H1 (cell line): Measurements from ENCODE around the gene YPEL5.

Source experiments
- ATF2 ChIP-seq: IDR thresholded peaks from 2 replicates; pipeline ENCODE4 v1.6.1; 2012; ENCODE audit warnings: low read length, inconsistent platforms
- BRCA1 ChIP-seq: IDR thresholded peaks from 2 replicates; pipeline ENCODE4 v1.6.1; 2012; ENCODE audit warnings: low read depth, low read length, improper control_type of control experiment
- CTCF ChIP-seq, 3 experiments: IDR thresholded peaks; 1 replicate in 2 of 3; 2 replicates in 1 of 3; pipeline versions ENCODE4 v1.5.1 to v1.6.1; 2011; ENCODE audit warnings: low read length in 3 of 3, mild to moderate bottlenecking in 3 of 3, inconsistent platforms in 2 of 3, low read depth in 1 of 3, moderate library complexity in 1 of 3; ENCODE audit not compliant: insufficient read depth in 1 of 3; ENCODE audit errors: control extremely low read depth in 1 of 3
- JUND ChIP-seq: IDR thresholded peaks from 2 replicates; pipeline ENCODE4 v1.6.1; 2011; ENCODE audit warnings: mild to moderate bottlenecking, improper control_type of control experiment, low read length
- POLR2A ChIP-seq, 2 experiments: IDR thresholded peaks; 1 replicate in 1 of 2; 2 replicates in 1 of 2; pipeline ENCODE4 v1.6.1; 2011; ENCODE audit warnings: low read depth in 2 of 2, low read length in 2 of 2, mild to moderate bottlenecking in 2 of 2; ENCODE audit errors: control extremely low read depth in 1 of 2
- POLR2AphosphoS5 ChIP-seq: IDR thresholded peaks from 2 replicates; pipeline ENCODE4 v1.6.1; 2011; ENCODE audit warnings: low read depth, low read length
- RAD21 ChIP-seq, 2 experiments: IDR thresholded peaks in 1 of 2; conservative IDR thresholded peaks in 1 of 2; 2 replicates each; pipeline ENCODE4 v1.6.1; 2011; ENCODE audit warnings: low read depth in 2 of 2, low read length in 2 of 2, improper control_type of control experiment in 1 of 2, inconsistent platforms in 1 of 2, mild to moderate bottlenecking in 1 of 2, moderate library complexity in 1 of 2
- SIN3A ChIP-seq, 2 experiments: IDR thresholded peaks in 1 of 2; conservative IDR thresholded peaks in 1 of 2; 2 replicates each; pipeline ENCODE4 v1.6.1; 2011 to 2012; ENCODE audit warnings: low read length in 2 of 2, improper control_type of control experiment in 1 of 2, low read depth in 1 of 2, mild to moderate bottlenecking in 1 of 2
- TAF1 ChIP-seq: IDR thresholded peaks from 2 replicates; pipeline ENCODE4 v1.6.1; 2011; ENCODE audit warnings: mild to moderate bottlenecking, low read depth, low read length
- ZNF274 ChIP-seq: IDR thresholded peaks from 2 replicates; pipeline ENCODE4 v1.7.0; 2012; ENCODE audit warnings: low read length, borderline replicate concordance; ENCODE audit errors: extremely low read depth
- TF ChIP-seq, protein P1 (sequence below): IDR thresholded peaks from 2 replicates; pipeline ENCODE4 v1.6.1; 2012; ENCODE audit warnings: inconsistent platforms

- TF ChIP-seq, protein P1, sequence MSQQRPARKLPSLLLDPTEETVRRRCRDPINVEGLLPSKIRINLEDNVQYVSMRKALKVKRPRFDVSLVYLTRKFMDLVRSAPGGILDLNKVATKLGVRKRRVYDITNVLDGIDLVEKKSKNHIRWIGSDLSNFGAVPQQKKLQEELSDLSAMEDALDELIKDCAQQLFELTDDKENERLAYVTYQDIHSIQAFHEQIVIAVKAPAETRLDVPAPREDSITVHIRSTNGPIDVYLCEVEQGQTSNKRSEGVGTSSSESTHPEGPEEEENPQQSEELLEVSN, result no peak
- TF ChIP-seq POLR2A (IDR thresholded peaks at IDR 0.05; ENCODE audit: control extremely low read depth in 1 of 2, low read depth in 2 of 2, low read length in 2 of 2) (peak in 1 of 2 experiments; percentile 70; a peak in 2 of 3 replicates), TAF1 (no peak), CTCF (IDR thresholded peaks at IDR 0.05; ENCODE audit: control extremely low read depth in 1 of 3, insufficient read depth in 1 of 3, low read depth in 1 of 3, low read length in 3 of 3) (no peak), ZNF274 (no peak), RAD21 (IDR thresholded peaks at IDR 0.05 in 1 of 2, conservative IDR thresholded peaks at IDR 0.05 in 1 of 2; ENCODE audit: low read depth in 2 of 2, low read length in 2 of 2) (no peak), SIN3A (conservative IDR thresholded peaks at IDR 0.05 in 1 of 2, IDR thresholded peaks at IDR 0.05 in 1 of 2; ENCODE audit: low read depth in 1 of 2, low read length in 2 of 2) (no peak), JUND (no peak), ATF2 (no peak), BRCA1 (no peak), POLR2AphosphoS5 (no peak)
Measured at GRCh38 chr2:30147196-30147714, 448 bp downstream of the YPEL5 start.
